VCaP (cell line): Measurements from ENCODE around the gene CACNB2.

Experiments
- H3K27ac ChIP-seq: fragments of 450-650 bp; 2 replicates; pipeline ENCODE4 v1.5.1; 2017
- CTCF ChIP-seq: fragments of 450-650 bp; conservative IDR thresholded peaks from 2 replicates; pipeline ENCODE4 v1.5.1; 2017; ENCODE audit warnings: mild to moderate bottlenecking, moderate library complexity

Gene CACNB2

GRCh38 chr10:18508587-18508986 lies 368.4 kb downstream of the CACNB2 start:
- no peak overlapping the region for H3K27ac ChIP-seq
- TF ChIP-seq CTCF = no peak

GRCh38 chr10:18514537-18514936 lies 374.3 kb downstream of the CACNB2 start:
- H3K27ac ChIP-seq = no peak overlapping the region
- no peak for TF ChIP-seq CTCF

- no peak overlapping the region for H3K27ac ChIP-seq
Measured at GRCh38 chr10:18516851-18517250, 376.6 kb downstream of the CACNB2 start.

GRCh38 chr10:18523025-18523424 lies 382.8 kb downstream of the CACNB2 start:
- no peak for TF ChIP-seq CTCF
- no peak overlapping the region for H3K27ac ChIP-seq

More at GRCh38 chr10:18516851-18517250, 376.6 kb downstream of the CACNB2 start:
- TF ChIP-seq CTCF = no peak

GRCh38 chr10:18523858-18524257 lies 383.6 kb downstream of the CACNB2 start:
- H3K27ac ChIP-seq = no peak overlapping the region
- TF ChIP-seq CTCF = no peak

DNA sequence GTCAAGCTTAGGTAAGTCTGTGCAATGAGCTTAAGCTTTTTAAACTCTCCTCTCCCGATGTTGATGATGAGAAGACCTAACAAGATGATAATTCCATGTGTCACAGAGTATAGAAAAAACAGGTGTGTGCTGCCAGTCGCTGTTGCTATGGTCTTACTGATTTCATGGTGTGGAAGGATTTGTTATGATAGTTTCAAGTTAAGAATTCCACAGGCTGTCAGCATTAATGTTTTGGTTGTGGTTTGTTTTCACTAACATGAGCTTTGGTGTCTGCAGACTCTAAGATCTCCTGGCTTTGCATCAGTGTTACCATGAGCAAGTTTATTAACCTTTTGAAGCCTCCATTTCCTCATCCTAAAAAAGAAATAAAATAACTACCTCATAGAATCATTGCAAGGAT lies 387.5 kb downstream of the CACNB2 start:
- H3K27ac ChIP-seq = no peak overlapping the region
- no peak for TF ChIP-seq CTCF

GRCh38 chr10:18528292-18528691 lies 388.1 kb downstream of the CACNB2 start:
- H3K27ac ChIP-seq = no peak overlapping the region
- no peak for TF ChIP-seq CTCF
